Measurements from ENCODE around the gene KRTAP2-4. TPM values are rescaled to one million over a fixed set of nuclear protein-coding genes. Genes with fewer than 3 reads are reported as not detected.
"Not testable (repeated sequence)": the region's sequence is repeated elsewhere in the genome, so short reads cannot be mapped to it uniquely, and the experiment has no call there.

Gene KRTAP2-4
- total RNA-seq, 1 donor from 2014 or later, result not detected

DNA sequence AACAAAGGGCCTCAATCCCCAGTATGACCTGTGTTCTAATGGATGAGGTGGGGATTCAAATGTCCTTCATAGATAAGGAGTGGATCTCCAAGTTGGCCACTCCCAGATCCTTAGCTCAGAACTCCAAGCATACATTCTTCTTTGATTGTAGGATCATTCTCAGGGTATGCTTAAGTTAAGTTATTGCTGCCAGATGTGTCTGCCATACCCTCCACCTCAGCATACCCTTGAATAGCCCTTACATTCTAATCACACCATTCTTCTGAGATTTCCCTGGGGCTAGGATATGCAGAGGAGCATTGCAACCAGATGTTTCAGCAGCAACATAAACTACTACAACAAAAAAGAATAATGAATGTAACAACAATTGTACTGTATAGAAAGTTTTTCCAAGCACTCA, 1.6 kb upstream of the KRTAP2-4 start:
- H3K9me3 Mint-ChIP-seq, result no peaks in the 10 kb centered on the region
- H3K36me3 Mint-ChIP-seq, result no peaks in the 10 kb centered on the region
- no peaks in the 10 kb centered on the region for H3K4me1 Mint-ChIP-seq
- no peak for DNase-seq (ENCODE audit: low spot score in 2 of 2, unreplicated experiment in 2 of 2)
- no peak overlapping the region for H3K4me3 Mint-ChIP-seq
- TF ChIP-seq, protein P1, sequence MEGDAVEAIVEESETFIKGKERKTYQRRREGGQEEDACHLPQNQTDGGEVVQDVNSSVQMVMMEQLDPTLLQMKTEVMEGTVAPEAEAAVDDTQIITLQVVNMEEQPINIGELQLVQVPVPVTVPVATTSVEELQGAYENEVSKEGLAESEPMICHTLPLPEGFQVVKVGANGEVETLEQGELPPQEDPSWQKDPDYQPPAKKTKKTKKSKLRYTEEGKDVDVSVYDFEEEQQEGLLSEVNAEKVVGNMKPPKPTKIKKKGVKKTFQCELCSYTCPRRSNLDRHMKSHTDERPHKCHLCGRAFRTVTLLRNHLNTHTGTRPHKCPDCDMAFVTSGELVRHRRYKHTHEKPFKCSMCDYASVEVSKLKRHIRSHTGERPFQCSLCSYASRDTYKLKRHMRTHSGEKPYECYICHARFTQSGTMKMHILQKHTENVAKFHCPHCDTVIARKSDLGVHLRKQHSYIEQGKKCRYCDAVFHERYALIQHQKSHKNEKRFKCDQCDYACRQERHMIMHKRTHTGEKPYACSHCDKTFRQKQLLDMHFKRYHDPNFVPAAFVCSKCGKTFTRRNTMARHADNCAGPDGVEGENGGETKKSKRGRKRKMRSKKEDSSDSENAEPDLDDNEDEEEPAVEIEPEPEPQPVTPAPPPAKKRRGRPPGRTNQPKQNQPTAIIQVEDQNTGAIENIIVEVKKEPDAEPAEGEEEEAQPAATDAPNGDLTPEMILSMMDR (IDR thresholded peaks at IDR 0.05; ENCODE audit: unreplicated experiment), result no peak
- no peaks in the 10 kb centered on the region for H3K27me3 Mint-ChIP-seq (ENCODE audit: low read depth)
- no peak overlapping the region for H3K27ac Mint-ChIP-seq

DNA sequence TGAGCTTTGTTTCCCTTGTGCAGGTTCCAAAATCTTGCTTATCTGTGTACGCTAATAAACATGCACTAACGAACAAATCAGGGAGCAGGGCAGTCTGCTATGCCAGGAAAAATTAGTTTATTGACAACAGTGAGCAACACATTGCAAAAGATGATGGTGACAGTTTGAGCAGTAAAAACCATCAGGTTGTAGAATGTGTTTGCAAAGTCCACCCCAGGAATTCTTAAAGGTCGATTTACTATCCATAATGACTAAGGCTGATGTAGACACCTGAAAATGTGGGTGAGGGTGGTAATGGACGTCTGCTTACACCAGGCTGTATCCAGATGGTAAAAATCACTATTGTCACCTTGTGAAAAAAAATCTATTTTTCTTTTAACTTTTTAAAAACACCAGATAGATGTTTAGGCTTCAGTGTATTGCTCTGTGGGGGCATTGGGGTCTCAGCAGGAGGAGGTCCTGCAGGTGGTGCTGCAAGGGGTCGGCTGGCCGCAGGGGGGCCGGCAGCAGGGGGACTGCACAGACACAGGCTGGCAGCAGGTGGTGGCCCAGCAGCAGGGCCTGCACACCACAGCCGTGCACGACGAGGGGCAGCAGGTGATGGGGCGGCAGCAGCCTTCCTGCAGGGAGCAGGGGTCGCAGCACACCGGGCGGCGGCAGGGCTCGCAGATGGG, 526 bp downstream of the KRTAP2-4 start:
- H3K27ac Mint-ChIP-seq; H3K36me3 Mint-ChIP-seq; H3K4me3 Mint-ChIP-seq; DNase-seq (ENCODE audit: low spot score in 2 of 2, unreplicated experiment in 2 of 2); H3K27me3 Mint-ChIP-seq (ENCODE audit: low read depth); H3K9me3 Mint-ChIP-seq: not testable (repeated sequence)
- peaks cover 18% of the 10 kb centered on the region for H3K4me1 Mint-ChIP-seq

DNA sequence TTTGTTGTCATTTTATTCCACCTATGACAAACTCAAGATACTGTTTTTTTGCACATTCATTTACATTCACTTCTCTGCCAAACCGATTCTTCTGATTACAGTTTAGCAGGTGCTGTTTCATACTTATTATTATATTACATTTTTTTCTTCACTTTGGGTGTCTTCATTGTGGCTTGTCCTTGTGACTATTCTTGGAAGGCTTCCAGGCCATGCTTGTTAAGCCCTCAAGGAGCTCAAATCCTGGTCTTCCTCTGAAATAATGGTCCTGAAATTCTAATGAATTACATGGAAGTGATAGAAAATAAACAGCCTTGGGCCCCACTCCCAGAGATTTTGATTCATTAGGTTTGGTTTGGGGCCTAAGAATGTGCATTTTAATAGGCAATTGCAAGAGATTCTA, 1.4 kb downstream of the KRTAP2-4 start:
- Mint-ChIP-seq H3K4me3 (no peak overlapping the region), H3K36me3 (no peaks in the 10 kb centered on the region), H3K4me1 (peaks cover 23% of the 10 kb centered on the region), H3K27ac (no peak overlapping the region), H3K27me3 (ENCODE audit: low read depth) (no peaks in the 10 kb centered on the region), H3K9me3 (no peaks in the 10 kb centered on the region)
- no peak for DNase-seq (ENCODE audit: low spot score in 2 of 2, unreplicated experiment in 2 of 2)
- TF ChIP-seq, protein P1 (IDR thresholded peaks at IDR 0.05; ENCODE audit: unreplicated experiment), result no peak

DNA sequence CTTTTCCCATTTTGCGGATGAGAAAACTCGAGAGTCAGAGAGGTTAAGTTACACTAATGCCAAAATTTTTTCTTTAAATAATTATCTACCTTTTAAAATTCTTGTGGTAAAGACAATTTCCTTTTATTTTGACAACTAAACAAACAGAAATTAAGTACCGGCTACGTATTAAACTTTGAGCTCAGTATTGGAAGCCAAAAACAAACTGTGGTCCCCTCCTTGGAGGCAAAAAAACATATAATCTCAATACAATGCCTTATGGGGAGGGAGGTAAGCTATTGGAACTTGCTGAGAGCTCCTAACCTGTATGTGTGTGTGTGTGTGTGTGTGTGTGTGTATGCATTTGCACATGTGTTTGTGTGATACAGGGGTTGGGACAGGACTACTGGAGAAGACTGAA, 2.2 kb downstream of the KRTAP2-4 start:
- Mint-ChIP-seq H3K4me3 (no peak overlapping the region), H3K9me3 (no peaks in the 10 kb centered on the region), H3K36me3 (no peaks in the 10 kb centered on the region), H3K27me3 (ENCODE audit: low read depth) (no peaks in the 10 kb centered on the region), H3K27ac (no peak overlapping the region), H3K4me1 (peaks cover 28% of the 10 kb centered on the region)
- DNase-seq (ENCODE audit: low spot score in 2 of 2, unreplicated experiment in 2 of 2), result no peak
- TF ChIP-seq, protein P1 (IDR thresholded peaks at IDR 0.05; ENCODE audit: unreplicated experiment), result no peak

DNA sequence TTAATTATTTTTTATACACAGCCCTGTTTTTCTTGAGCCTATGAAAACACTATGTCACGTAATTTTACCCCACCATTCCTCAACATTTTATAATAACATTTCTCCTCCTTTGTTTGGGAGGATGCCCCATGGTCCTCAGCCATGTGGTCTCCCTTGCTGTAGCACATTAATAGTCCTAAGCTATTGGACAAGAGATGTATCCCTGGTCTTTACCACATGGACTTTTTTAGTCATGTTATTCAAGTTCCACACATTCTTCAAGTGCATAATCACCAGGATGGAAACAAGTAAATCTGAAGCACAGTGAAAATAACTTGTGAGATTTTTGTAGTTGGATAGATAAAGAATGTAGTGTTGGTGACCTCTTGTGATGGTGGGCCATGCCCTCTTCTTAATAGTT, 3.7 kb downstream of the KRTAP2-4 start:
- Mint-ChIP-seq H3K9me3 (peaks cover 7% of the 10 kb centered on the region), H3K27me3 (ENCODE audit: low read depth) (no peaks in the 10 kb centered on the region), H3K27ac (peak overlapping the region; percentile 59), H3K4me1 (peaks cover 28% of the 10 kb centered on the region), H3K4me3 (no peak overlapping the region), H3K36me3 (no peaks in the 10 kb centered on the region)
- TF ChIP-seq, protein P1 (IDR thresholded peaks at IDR 0.05; ENCODE audit: unreplicated experiment), result no peak
- no peak for DNase-seq (ENCODE audit: low spot score in 2 of 2, unreplicated experiment in 2 of 2)

DNA sequence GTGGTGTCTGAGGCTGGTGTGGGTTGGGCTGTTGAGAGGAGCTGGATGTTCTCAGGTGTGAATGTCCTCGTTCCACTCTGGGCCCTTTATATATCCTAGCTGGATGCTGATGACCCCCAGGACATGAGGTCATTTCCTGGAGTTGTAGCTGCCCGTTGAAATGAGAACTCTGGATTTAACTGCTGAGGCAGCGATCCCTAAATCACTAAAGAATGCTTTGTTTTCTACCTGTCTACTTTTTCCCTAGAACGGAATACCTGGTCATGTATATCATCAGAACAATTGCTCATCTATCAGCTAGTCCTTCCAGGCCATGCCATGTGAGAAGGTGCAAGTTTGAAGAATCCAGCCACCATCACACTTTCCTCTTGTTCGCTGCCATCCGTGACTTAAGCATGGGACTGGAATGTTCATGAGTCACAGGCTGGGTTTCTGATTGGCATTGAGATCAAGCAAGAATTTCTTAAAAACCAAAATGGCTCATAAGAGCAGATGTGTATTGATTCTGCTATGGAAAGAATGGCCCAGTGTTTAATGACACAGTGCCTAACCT, 5.6 kb downstream of the KRTAP2-4 start, which contains the start of gene KRTAP2-3:
KRTAP2-3 (minus strand) TSS at position 63 of the 553 bp plus-strand sequence. CDS start 64 bp downstream, outside the sequence.
- no peaks in the 10 kb centered on the region for H3K27me3 Mint-ChIP-seq (ENCODE audit: low read depth)
- TF ChIP-seq, protein P1 (IDR thresholded peaks at IDR 0.05; ENCODE audit: unreplicated experiment), result no peak
- H3K27ac Mint-ChIP-seq, result peak within 1 kb of the TSS; percentile 63
- no peak within 1 kb of the TSS for H3K4me3 Mint-ChIP-seq
- DNase-seq (ENCODE audit: low spot score in 2 of 2, unreplicated experiment in 2 of 2), result no peak
- peaks cover 7% of the 10 kb centered on the region for H3K9me3 Mint-ChIP-seq
- H3K4me1 Mint-ChIP-seq, result peaks cover 28% of the 10 kb centered on the region
- H3K36me3 Mint-ChIP-seq, result no peaks in the 10 kb centered on the region

DNA sequence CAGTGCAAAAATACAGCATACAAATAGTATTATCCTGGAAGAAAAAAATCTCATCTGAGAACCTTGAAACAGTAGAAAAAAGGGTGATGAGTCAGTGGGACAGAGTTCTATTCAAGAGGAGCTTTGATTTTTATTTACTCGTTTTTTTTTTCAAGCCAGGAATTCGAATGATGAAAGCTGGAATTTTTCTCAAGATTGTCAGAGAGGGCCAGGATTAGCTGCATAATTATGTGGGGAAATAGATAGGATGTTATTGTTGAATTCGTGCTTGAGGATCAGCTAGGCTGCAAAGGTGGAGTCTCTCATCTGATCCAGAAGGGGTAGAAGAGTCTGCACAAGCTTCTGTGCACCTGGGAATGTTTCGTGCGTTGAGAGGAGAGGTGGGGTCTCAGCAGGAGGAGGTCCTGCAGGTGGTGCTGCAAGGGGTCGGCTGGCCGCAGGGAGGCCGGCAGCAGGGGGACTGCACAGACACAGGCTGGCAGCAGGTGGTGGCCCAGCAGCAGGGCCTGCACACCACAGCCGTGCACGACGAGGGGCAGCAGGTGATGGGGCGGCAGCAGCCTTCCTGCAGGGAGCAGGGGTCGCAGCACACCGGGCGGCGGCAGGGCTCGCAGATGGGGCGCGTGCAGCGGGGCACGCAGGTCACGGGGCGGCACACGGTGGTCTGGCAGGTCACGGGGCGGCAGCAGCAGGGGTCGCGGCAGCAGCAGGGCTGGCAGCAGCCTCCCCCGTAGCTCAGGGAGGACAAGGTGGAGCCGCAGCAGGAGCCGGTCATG, 6.2 kb downstream of the KRTAP2-4 start:
- not testable (repeated sequence) for H3K4me3 Mint-ChIP-seq; H3K36me3 Mint-ChIP-seq; DNase-seq (ENCODE audit: low spot score in 2 of 2, unreplicated experiment in 2 of 2); H3K27ac Mint-ChIP-seq; H3K9me3 Mint-ChIP-seq; H3K27me3 Mint-ChIP-seq (ENCODE audit: low read depth)
- peaks cover 28% of the 10 kb centered on the region for H3K4me1 Mint-ChIP-seq

Data from mesothelial cell of epicardium (in vitro differentiated cells).